Loucy (cell line): Measurements from ENCODE around the gene KCNK5.

Experiments
- EZH2phosphoT487 ChIP-seq: fragments of 200-600 bp; IDR thresholded peaks from 2 replicates; pipeline ENCODE4 v1.6.1; 2018; ENCODE audit warnings: antibody characterized with exemption, mild to moderate bottlenecking, moderate library complexity, borderline replicate concordance
- TF ChIP-seq, protein P1 (sequence below): fragments of 200-600 bp; sonication (generic); conservative IDR thresholded peaks from 2 replicates; pipeline ENCODE4 v1.5.1; 2014; ENCODE audit warnings: mild to moderate bottlenecking, antibody characterized with exemption, low read length

DNA sequence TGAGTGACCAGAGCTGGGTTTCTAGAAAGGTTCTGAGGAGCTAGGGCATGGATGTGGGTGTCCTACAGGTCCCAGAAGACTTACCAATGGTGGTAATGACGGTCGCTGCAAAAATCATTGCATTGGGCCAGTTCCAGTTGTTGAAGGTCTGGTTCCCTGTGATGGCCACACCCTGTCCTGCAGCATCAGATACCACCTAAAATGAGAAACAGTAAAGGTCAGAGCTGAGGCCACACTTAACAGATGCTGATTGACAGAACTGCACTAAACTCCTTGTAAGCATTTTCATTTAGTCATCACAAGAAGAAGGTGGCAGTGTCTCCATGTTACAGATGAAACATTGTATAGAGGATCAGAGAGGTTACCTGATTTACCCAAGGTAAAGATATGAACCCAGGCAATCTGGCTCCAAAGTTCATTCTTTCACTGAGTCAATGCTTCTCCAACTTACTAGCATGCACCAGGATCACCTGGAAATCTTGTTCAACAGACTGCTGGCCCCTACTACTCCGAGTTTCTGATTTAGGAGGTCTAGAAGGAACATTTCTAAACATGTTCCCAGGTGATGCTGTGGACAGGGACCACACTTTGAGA, 33.4 kb downstream of the KCNK5 start:
- TF ChIP-seq, protein P1, sequence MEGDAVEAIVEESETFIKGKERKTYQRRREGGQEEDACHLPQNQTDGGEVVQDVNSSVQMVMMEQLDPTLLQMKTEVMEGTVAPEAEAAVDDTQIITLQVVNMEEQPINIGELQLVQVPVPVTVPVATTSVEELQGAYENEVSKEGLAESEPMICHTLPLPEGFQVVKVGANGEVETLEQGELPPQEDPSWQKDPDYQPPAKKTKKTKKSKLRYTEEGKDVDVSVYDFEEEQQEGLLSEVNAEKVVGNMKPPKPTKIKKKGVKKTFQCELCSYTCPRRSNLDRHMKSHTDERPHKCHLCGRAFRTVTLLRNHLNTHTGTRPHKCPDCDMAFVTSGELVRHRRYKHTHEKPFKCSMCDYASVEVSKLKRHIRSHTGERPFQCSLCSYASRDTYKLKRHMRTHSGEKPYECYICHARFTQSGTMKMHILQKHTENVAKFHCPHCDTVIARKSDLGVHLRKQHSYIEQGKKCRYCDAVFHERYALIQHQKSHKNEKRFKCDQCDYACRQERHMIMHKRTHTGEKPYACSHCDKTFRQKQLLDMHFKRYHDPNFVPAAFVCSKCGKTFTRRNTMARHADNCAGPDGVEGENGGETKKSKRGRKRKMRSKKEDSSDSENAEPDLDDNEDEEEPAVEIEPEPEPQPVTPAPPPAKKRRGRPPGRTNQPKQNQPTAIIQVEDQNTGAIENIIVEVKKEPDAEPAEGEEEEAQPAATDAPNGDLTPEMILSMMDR, result no peak
- no peak for TF ChIP-seq EZH2phosphoT487
